Stimulated activated CD4-positive, alpha-beta T cell treated with anti-CD3 and anti-CD28 coated beads, Interleukin-12 subunit alpha, Interleukin-12 subunit beta, amount 100 ng/mL, for 48 hours (primary cell): ENCODE data around the gene C2orf69.
"Not testable (repeated sequence)": the region's sequence is repeated elsewhere in the genome, so short reads cannot be mapped to it uniquely, and the experiment has no call there.

Source experiments
- DNase-seq, 3 donors: peaks; one replicate each; pipeline ENCODE4 v3.0.0-alpha.2; 2020; ENCODE audit warnings: low read depth in 2 of 3, low spot score in 1 of 3

Gene C2orf69

GRCh38 chr2:199911052-199911876, at the start of gene C2orf69:
Gene C2orf69 (plus strand): TSS chr2:199911293. CDS start chr2:199911439, 146 bp downstream.
- DNase-seq: peak; percentile 91 to 96 (median 91)

GRCh38 chr2:199862788-199863187, 48.3 kb upstream of the C2orf69 start:
- no peak for DNase-seq

GRCh38 chr2:199865905-199866304, 45.2 kb upstream of the C2orf69 start:
- DNase-seq: no peak

GRCh38 chr2:199868431-199869226, 42.5 kb upstream of the C2orf69 start:
- DNase-seq: no peak

- no peak for DNase-seq
These were observed 41.9 kb upstream of the C2orf69 start for GRCh38 chr2:199869227-199869541.

- no peak for DNase-seq
These were observed 41.4 kb upstream of the C2orf69 start for GRCh38 chr2:199869653-199870052.

GRCh38 chr2:199870581-199870980, 40.5 kb upstream of the C2orf69 start:
- no peak for DNase-seq

- DNase-seq: no peak
These were observed 36.9 kb upstream of the C2orf69 start for GRCh38 chr2:199874209-199874608.

- DNase-seq: no peak
These were observed 35.7 kb upstream of the C2orf69 start for GRCh38 chr2:199875400-199875799.

GRCh38 chr2:199882667-199883066, 28.4 kb upstream of the C2orf69 start:
- no peak for DNase-seq

- no peak for DNase-seq
These were observed 27.4 kb upstream of the C2orf69 start for GRCh38 chr2:199883474-199884212.

GRCh38 chr2:199895406-199895805, 15.7 kb upstream of the C2orf69 start:
- no peak for DNase-seq

GRCh38 chr2:199896617-199897016, 14.5 kb upstream of the C2orf69 start:
- DNase-seq: no peak

- no peak for DNase-seq
These were observed 9.2 kb upstream of the C2orf69 start for GRCh38 chr2:199901942-199902341.

GRCh38 chr2:199902486-199903110, 8.5 kb upstream of the C2orf69 start:
- no peak for DNase-seq

- DNase-seq: no peak
These were observed 8.0 kb upstream of the C2orf69 start for GRCh38 chr2:199903111-199903510.

- no peak for DNase-seq
These were observed 3.9 kb upstream of the C2orf69 start for GRCh38 chr2:199907008-199907714.

- no peak for DNase-seq
These were observed 598 bp upstream of the C2orf69 start for GRCh38 chr2:199910338-199911051.

GRCh38 chr2:199911877-199912161, 726 bp downstream of the C2orf69 start:
- DNase-seq: no peak

GRCh38 chr2:199912553-199913114, 1.5 kb downstream of the C2orf69 start:
- not testable (repeated sequence) for DNase-seq
